ENCODE data around the gene HIVEP1.

Gene HIVEP1

DNA sequence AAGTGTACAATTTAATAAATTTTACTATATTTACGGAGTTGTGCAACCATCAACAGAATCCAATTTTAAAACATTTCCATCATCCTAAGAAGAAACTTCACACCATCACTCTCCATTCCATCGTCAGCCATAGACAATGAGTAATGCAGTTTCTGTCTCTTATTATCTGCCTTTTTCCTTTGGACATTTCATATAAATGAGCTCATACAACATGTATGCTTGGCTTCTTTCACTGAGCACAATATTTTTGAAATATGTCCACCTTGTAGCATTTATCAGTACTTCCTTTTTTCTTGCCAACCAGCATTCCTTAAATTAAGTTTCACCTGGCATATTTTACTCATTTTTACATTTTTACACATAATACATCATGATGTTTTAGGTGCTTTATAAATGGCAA lies 22.7 kb upstream of the HIVEP1 start:
- TF ChIP-seq CTCF (IDR thresholded peaks at IDR 0.05; ENCODE audit: low read length, missing control alignments), result no peak
- H3K4me3 ChIP-seq (replicated peaks; ENCODE audit: low read depth, low read length), result no peak overlapping the region
- DNase-seq (ENCODE audit: low read depth), result peak; percentile 62

- no peak for TF ChIP-seq CTCF (IDR thresholded peaks at IDR 0.05; ENCODE audit: low read length, missing control alignments)
- no peak for DNase-seq (ENCODE audit: low read depth)
- H3K4me3 ChIP-seq (replicated peaks; ENCODE audit: low read depth, low read length), result no peak overlapping the region
Measured at GRCh38 chr6:11992086-11992485, 20.0 kb upstream of the HIVEP1 start.

DNA sequence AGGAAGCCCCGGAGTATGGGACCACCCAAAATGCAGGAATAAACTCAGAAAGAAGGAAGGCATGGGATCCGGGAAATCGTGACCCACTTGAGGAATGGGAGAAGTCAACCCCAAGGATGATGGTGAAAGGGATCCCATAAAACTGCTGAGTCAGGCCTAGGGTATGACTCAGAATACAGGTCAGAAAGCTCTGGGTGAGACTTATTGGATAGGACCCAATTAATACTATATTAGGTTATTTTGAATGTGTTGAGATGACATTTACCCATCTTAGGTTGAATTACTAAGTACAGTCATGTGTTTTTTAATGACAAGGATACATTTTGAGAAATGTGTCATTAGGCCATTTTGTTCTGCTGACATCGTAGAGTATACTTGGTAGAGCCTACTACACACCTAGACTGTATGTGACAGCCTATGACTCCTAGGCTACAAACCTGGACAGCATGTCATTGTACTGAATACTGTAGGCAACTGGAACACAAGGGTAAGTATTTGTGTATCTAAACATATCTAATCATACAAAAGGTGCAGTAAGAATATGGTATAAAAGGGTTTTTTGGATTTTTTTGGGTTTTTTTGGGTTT lies 17.1 kb upstream of the HIVEP1 start:
- no peak overlapping the region for H3K4me3 ChIP-seq (replicated peaks; ENCODE audit: low read depth, low read length)
- TF ChIP-seq CTCF (IDR thresholded peaks at IDR 0.05; ENCODE audit: low read length, missing control alignments), result no peak
- DNase-seq (ENCODE audit: low read depth), result no peak

GRCh38 chr6:11996751-11997150 lies 15.4 kb upstream of the HIVEP1 start:
- DNase-seq (ENCODE audit: low read depth), result no peak
- H3K4me3 ChIP-seq (replicated peaks; ENCODE audit: low read depth, low read length), result no peak overlapping the region
- no peak for TF ChIP-seq CTCF (IDR thresholded peaks at IDR 0.05; ENCODE audit: low read length, missing control alignments)

DNA sequence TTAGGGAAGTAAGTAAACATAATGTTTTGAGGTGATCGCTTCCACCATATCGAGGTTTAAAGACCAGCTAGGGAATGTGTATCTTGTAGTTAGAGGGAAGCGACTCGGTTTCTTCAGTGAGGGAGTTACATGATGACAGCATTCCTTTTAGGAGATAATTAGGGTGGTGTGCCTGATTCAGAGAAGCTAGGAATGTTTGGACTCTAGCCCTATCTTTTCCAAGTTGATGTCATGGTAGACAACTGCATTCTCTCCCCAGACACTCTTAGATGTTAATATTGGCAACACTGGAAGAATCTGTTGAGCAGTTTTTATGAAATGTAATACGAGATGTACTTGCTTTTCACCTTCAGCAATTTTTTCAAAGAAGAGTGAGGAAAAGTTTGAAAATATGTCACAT lies 12.9 kb upstream of the HIVEP1 start:
- peak; percentile 60 for DNase-seq (ENCODE audit: low read depth)
- no peak for TF ChIP-seq CTCF (IDR thresholded peaks at IDR 0.05; ENCODE audit: low read length, missing control alignments)
- no peak overlapping the region for H3K4me3 ChIP-seq (replicated peaks; ENCODE audit: low read depth, low read length)

DNA sequence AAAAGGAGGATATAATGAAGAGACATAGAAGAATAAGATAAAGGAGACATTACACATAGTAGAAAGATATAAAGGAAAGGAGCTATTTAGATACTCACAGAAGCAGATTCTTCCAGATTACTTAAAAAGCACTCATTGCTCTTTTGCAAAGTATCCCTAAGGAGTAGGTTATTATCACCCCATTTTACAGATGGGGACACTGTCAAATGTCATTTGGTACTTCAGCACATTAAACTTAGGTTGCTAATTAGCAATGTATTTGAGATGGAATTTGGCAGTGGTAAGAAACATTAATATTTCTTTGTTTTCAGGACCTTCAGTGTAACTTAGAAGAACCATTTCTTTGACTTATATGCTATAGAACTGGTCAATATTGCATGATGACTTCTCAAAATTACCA lies 11.9 kb upstream of the HIVEP1 start:
- TF ChIP-seq CTCF (IDR thresholded peaks at IDR 0.05; ENCODE audit: low read length, missing control alignments), result no peak
- no peak overlapping the region for H3K4me3 ChIP-seq (replicated peaks; ENCODE audit: low read depth, low read length)
- DNase-seq (ENCODE audit: low read depth), result no peak

GRCh38 chr6:12001004-12001705 lies 11.0 kb upstream of the HIVEP1 start:
- TF ChIP-seq CTCF (IDR thresholded peaks at IDR 0.05; ENCODE audit: low read length, missing control alignments), result no peak
- DNase-seq (ENCODE audit: low read depth), result peak; percentile 70
- no peak overlapping the region for H3K4me3 ChIP-seq (replicated peaks; ENCODE audit: low read depth, low read length)

Data from fibroblast of pulmonary artery (primary cell).